Caco-2 (cell line): ENCODE measurements around the gene SNRNP40. TPM values are rescaled to one million over a fixed set of nuclear protein-coding genes. Genes with fewer than 3 reads are reported as not detected.
A peak's percentile ranks its signal among the peaks of the same experiment; 100 is the strongest.

Experiments
- Bru-seq: library from RNA; stranded (reverse); fragments of 400-500 nt; gene quantifications from one replicate; lab custom pipeline; 2021; lab: Mats Ljungman, UMichigan
- BruChase-seq, 2 experiments: library from RNA; stranded (reverse); fragments of 400-500 nt; gene quantifications; one replicate each; lab custom pipeline; 2021; lab: Mats Ljungman, UMichigan
- BruUV-seq: library from RNA; stranded (reverse); fragments of 400-500 nt; replicated peaks from 2 replicates; lab custom pipeline; 2021; lab: Mats Ljungman, UMichigan
- CTCF ChIA-PET: fragments of 300-600 bp; sonication (Branson Sonifier 250); formaldehyde crosslinking; loops from one replicate; lab custom pipeline; 2022; ENCODE audit warnings: antibody characterized with exemption; lab: Charles Lee
- POLR2A ChIA-PET: fragments of 300-600 bp; sonication (Branson Sonifier 250); formaldehyde crosslinking; loops from one replicate; lab custom pipeline; 2022; ENCODE audit warnings: antibody characterized with exemption; lab: Charles Lee
- DNase-seq, 2 experiments: peaks; one replicate each; pipeline versions ENCODE4 v3.0.0 to v3.0.0-alpha.2; 2020 to 2022
- H3K27me3 ChIP-seq: replicated peaks from 2 replicates; pipeline ENCODE4 v1.6.0; 2011; ENCODE audit warnings: low read length; ENCODE audit not compliant: control insufficient read depth, insufficient read depth
- H3K36me3 ChIP-seq: 2 replicates; pipeline ENCODE4 v1.5.1; 2011; ENCODE audit warnings: low read length; ENCODE audit not compliant: control insufficient read depth, insufficient read depth
- H3K4me1 ChIP-seq: fragments of 250-450 bp; sonication (Bioruptor Pico); 2 replicates; pipeline ENCODE4 v1.5.1; 2020; ENCODE audit warnings: mild to moderate bottlenecking
- H3K4me3 ChIP-seq: 2 replicates; pipeline ENCODE4 v1.5.1; 2011; ENCODE audit warnings: low read depth, mild to moderate bottlenecking, control low read depth, low read length
- H3K9me3 ChIP-seq: fragments of 250-450 bp; sonication (Bioruptor Pico); 2 replicates; pipeline ENCODE4 v1.5.1; 2020; ENCODE audit warnings: mild to moderate bottlenecking, moderate library complexity
- H3K27ac Mint-ChIP-seq: one replicate; pipeline ENCODE4 v1.8.0; 2022; ENCODE audit warnings: mixed read lengths; ENCODE audit not compliant: unreplicated experiment
- H3K27me3 Mint-ChIP-seq: one replicate; pipeline ENCODE4 v1.8.0; 2022; ENCODE audit warnings: mixed read lengths; ENCODE audit not compliant: insufficient read depth, unreplicated experiment
- H3K36me3 Mint-ChIP-seq: one replicate; pipeline ENCODE4 v1.8.0; 2022; ENCODE audit warnings: mild to moderate bottlenecking, mixed read lengths; ENCODE audit not compliant: insufficient read depth, unreplicated experiment
- H3K4me1 Mint-ChIP-seq: one replicate; pipeline ENCODE4 v1.8.0; 2022; ENCODE audit warnings: low read depth, mixed read lengths; ENCODE audit not compliant: unreplicated experiment
- H3K4me3 Mint-ChIP-seq: one replicate; pipeline ENCODE4 v1.8.0; 2022; ENCODE audit warnings: mild to moderate bottlenecking, moderate library complexity, mixed read lengths; ENCODE audit not compliant: unreplicated experiment
- H3K9me3 Mint-ChIP-seq: one replicate; pipeline ENCODE4 v1.8.0; 2022; ENCODE audit warnings: mixed read lengths; ENCODE audit not compliant: unreplicated experiment
- intact Hi-C: fragments of 100-400 bp; cut with micrococcal nuclease; formaldehyde crosslinking; loops from one replicate; pipeline ENCODE4 v1.10.0; 2022; ENCODE audit not compliant: unreplicated experiment
- long read RNA-seq: library from polyadenylated mRNA; stranded (forward); transcript quantifications from one replicate; pipeline ENCODE4 v2.0.0, GENCODE V29; 2022
- total RNA-seq: library from RNA; stranded (reverse); gene quantifications from 2 replicates; pipeline ENCODE4 v1.2.3, GENCODE V29; 2022
- TF ChIP-seq, protein P1 (sequence below), 2 experiments: fragments of 200-600 bp in 1 of 2; IDR thresholded peaks; 1 replicate in 1 of 2; 2 replicates in 1 of 2; pipeline versions ENCODE4 v1.5.1 to v1.8.0; 2011 to 2022; ENCODE audit warnings: antibody characterized with exemption in 1 of 2, control low read depth in 1 of 2, inconsistent platforms in 1 of 2, low read depth in 1 of 2, low read length in 1 of 2, mild to moderate bottlenecking in 1 of 2, moderate library complexity in 1 of 2; ENCODE audit not compliant: insufficient read depth in 1 of 2, severe bottlenecking in 1 of 2, unreplicated experiment in 1 of 2

SNRNP40 gene
- 49.5 and 56.5 TPM in 2 replicates for total RNA-seq
- Bru-seq, nascent RNA = percentile 78 among the genes with signal in this experiment
- BruChase-seq, experiment 1, labeled RNA remaining after a 2-hour chase = percentile 72 among the genes with signal in this experiment
- BruChase-seq, experiment 2, labeled RNA remaining after a 6-hour chase = percentile 76 among the genes with signal in this experiment
- long read RNA-seq, transcript SNRNP40-201 (10 exons, 1,597 nt) = major isoform, 134 of 144 reads
- long read RNA-seq, partial matches to known transcripts = 3 of 144 reads
- long read RNA-seq, other reads (novel, unspliced or antisense) = 6 of 144 reads

- peaks cover 29% of the 10 kb centered on the region for H3K36me3 Mint-ChIP-seq
- ChIA-PET CTCF (interaction anchor here (0.6 to 1.1 kb wide), 5 partner anchors 21 to 125 kb away, joined by 3 to 5 read pairs (median 4); no protein-coding TSS in a partner anchor), POLR2A (interaction anchor here (0.6 to 1.1 kb wide), 7 partner anchors 34 to 170 kb away, joined by 3 to 11 read pairs (median 6); no protein-coding TSS in a partner anchor)
- H3K4me1 Mint-ChIP-seq = peaks cover 9% of the 10 kb centered on the region
- H3K36me3 ChIP-seq = no peaks in the 10 kb centered on the region
- H3K4me1 ChIP-seq = no peaks in the 10 kb centered on the region
- TF ChIP-seq, protein P1, sequence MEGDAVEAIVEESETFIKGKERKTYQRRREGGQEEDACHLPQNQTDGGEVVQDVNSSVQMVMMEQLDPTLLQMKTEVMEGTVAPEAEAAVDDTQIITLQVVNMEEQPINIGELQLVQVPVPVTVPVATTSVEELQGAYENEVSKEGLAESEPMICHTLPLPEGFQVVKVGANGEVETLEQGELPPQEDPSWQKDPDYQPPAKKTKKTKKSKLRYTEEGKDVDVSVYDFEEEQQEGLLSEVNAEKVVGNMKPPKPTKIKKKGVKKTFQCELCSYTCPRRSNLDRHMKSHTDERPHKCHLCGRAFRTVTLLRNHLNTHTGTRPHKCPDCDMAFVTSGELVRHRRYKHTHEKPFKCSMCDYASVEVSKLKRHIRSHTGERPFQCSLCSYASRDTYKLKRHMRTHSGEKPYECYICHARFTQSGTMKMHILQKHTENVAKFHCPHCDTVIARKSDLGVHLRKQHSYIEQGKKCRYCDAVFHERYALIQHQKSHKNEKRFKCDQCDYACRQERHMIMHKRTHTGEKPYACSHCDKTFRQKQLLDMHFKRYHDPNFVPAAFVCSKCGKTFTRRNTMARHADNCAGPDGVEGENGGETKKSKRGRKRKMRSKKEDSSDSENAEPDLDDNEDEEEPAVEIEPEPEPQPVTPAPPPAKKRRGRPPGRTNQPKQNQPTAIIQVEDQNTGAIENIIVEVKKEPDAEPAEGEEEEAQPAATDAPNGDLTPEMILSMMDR (IDR thresholded peaks at IDR 0.05; ENCODE audit: insufficient read depth in 1 of 2, low read depth in 1 of 2, low read length in 1 of 2, severe bottlenecking in 1 of 2, unreplicated experiment in 1 of 2) = no peak
- H3K27ac Mint-ChIP-seq = no peak within 1 kb of the TSS
- H3K4me3 ChIP-seq = peak within 1 kb of the TSS; percentile 74
- intact Hi-C loops = loop anchor here (5.0 to 10.0 kb wide), 2 partner anchors 114 to 128 kb away; no protein-coding TSS in a partner anchor
- H3K9me3 ChIP-seq = no peaks in the 10 kb centered on the region
- no peaks in the 10 kb centered on the region for H3K27me3 Mint-ChIP-seq
- H3K4me3 Mint-ChIP-seq = no peak within 1 kb of the TSS
- peak; percentile 92 to 96 for DNase-seq
- no peaks in the 10 kb centered on the region for H3K9me3 Mint-ChIP-seq
- no TSS peak for BruUV-seq
- no peaks in the 10 kb centered on the region for H3K27me3 ChIP-seq
These were observed at the start of gene SNRNP40, which contains the start of gene ZCCHC17 for GRCh38 chr1:31296486-31297276. Gene SNRNP40, minus strand, starts transcription at chr1:31296788. Its CDS starts 37 bp downstream, at chr1:31296751. Gene ZCCHC17, plus strand, starts transcription at chr1:31297032. Its CDS starts 13,067 bp downstream, at chr1:31310099.

GRCh38 chr1:31345635-31346034, 49.0 kb upstream of the SNRNP40 start:
- H3K36me3 Mint-ChIP-seq = peaks cover 5% of the 10 kb centered on the region
- TF ChIP-seq, protein P1 (IDR thresholded peaks at IDR 0.05; ENCODE audit: insufficient read depth in 1 of 2, low read depth in 1 of 2, low read length in 1 of 2, severe bottlenecking in 1 of 2, unreplicated experiment in 1 of 2) = no peak
- H3K9me3 Mint-ChIP-seq = no peaks in the 10 kb centered on the region
- no peaks in the 10 kb centered on the region for H3K27me3 Mint-ChIP-seq
- Histone ChIP-seq H3K4me3 (no peak overlapping the region), H3K4me1 (no peaks in the 10 kb centered on the region), H3K36me3 (no peaks in the 10 kb centered on the region), H3K27me3 (no peaks in the 10 kb centered on the region), H3K9me3 (no peaks in the 10 kb centered on the region)
- CTCF ChIA-PET = no interaction called here
- no peaks in the 10 kb centered on the region for H3K4me1 Mint-ChIP-seq
- no TSS peak for BruUV-seq
- DNase-seq = no peak
- no peak overlapping the region for H3K27ac Mint-ChIP-seq
- no peak overlapping the region for H3K4me3 Mint-ChIP-seq
- intact Hi-C loops = no loop called here
- POLR2A ChIA-PET = no interaction called here

- ChIA-PET CTCF (no interaction called here), POLR2A (no interaction called here)
- intact Hi-C loops = no loop called here
- TF ChIP-seq, protein P1 (IDR thresholded peaks at IDR 0.05; ENCODE audit: insufficient read depth in 1 of 2, low read depth in 1 of 2, low read length in 1 of 2, severe bottlenecking in 1 of 2, unreplicated experiment in 1 of 2) = no peak
- Mint-ChIP-seq H3K4me3 (no peak overlapping the region), H3K27me3 (no peaks in the 10 kb centered on the region), H3K27ac (no peak overlapping the region), H3K36me3 (peaks cover 9% of the 10 kb centered on the region), H3K4me1 (no peaks in the 10 kb centered on the region), H3K9me3 (no peaks in the 10 kb centered on the region)
- Histone ChIP-seq H3K4me1 (no peaks in the 10 kb centered on the region), H3K36me3 (no peaks in the 10 kb centered on the region), H3K9me3 (no peaks in the 10 kb centered on the region), H3K27me3 (no peaks in the 10 kb centered on the region), H3K4me3 (no peak overlapping the region)
- no peak for DNase-seq
- no TSS peak for BruUV-seq
These were observed 47.9 kb upstream of the SNRNP40 start for GRCh38 chr1:31344503-31344902.
